GM23248 (cell line): ENCODE measurements around the gene XIAP. TPM values are rescaled to one million over a fixed set of nuclear protein-coding genes. Genes with fewer than 3 reads are reported as not detected.
"Not testable (repeated sequence)": the region's sequence is repeated elsewhere in the genome, so short reads cannot be mapped to it uniquely, and the experiment has no call there.

ENCODE experiments used
- DNase-seq: peaks from one replicate; pipeline ENCODE4 v3.0.0-alpha.2; 2015
- H2AFZ ChIP-seq: fragments of 200-600 bp; sonication (generic); 2 replicates; pipeline ENCODE4 v1.6.1; 2016; ENCODE audit warnings: antibody characterized with exemption
- H3F3A ChIP-seq: fragments of 200-600 bp; sonication (generic); 2 replicates; pipeline ENCODE4 v1.6.1; 2016; ENCODE audit warnings: mild to moderate bottlenecking, antibody characterized with exemption, mixed run types; ENCODE audit not compliant: insufficient read depth
- H3K27ac ChIP-seq: fragments of 200-600 bp; sonication (generic); 2 replicates; pipeline ENCODE4 v1.5.1; 2016; ENCODE audit warnings: mild to moderate bottlenecking
- H3K27me3 ChIP-seq: fragments of 200-600 bp; sonication (generic); replicated peaks from 2 replicates; pipeline ENCODE4 v1.6.1; 2016; ENCODE audit warnings: mild to moderate bottlenecking; ENCODE audit not compliant: insufficient read depth
- H3K36me3 ChIP-seq: fragments of 200-600 bp; sonication (generic); 2 replicates; pipeline ENCODE4 v1.6.1; 2016; ENCODE audit warnings: low read depth, mild to moderate bottlenecking
- H3K4me1 ChIP-seq: fragments of 200-600 bp; sonication (generic); 2 replicates; pipeline ENCODE4 v1.6.1; 2016; ENCODE audit warnings: mild to moderate bottlenecking; ENCODE audit not compliant: insufficient read depth
- H3K4me2 ChIP-seq: fragments of 200-600 bp; sonication (generic); one replicate; pipeline ENCODE4 v1.6.1; 2016; ENCODE audit warnings: mild to moderate bottlenecking; ENCODE audit not compliant: unreplicated experiment
- H3K4me3 ChIP-seq: fragments of 200-600 bp; sonication (generic); 2 replicates; pipeline ENCODE4 v1.5.1; 2016; ENCODE audit warnings: mild to moderate bottlenecking
- H3K79me2 ChIP-seq: fragments of 200-600 bp; sonication (generic); 2 replicates; pipeline ENCODE4 v1.6.1; 2016; ENCODE audit warnings: mild to moderate bottlenecking; ENCODE audit not compliant: insufficient read depth
- H3K9ac ChIP-seq: fragments of 200-600 bp; sonication (generic); 2 replicates; pipeline ENCODE4 v1.6.1; 2016; ENCODE audit warnings: mild to moderate bottlenecking
- H3K9me2 ChIP-seq: fragments of 200-600 bp; sonication (generic); 2 replicates; pipeline ENCODE4 v1.6.1; 2016; ENCODE audit warnings: mixed run types, mild to moderate bottlenecking, moderate library complexity; ENCODE audit not compliant: insufficient read depth
- H3K9me3 ChIP-seq: fragments of 200-600 bp; sonication (generic); one replicate; pipeline ENCODE4 v1.6.1; 2017; ENCODE audit warnings: low read depth
- H4K20me1 ChIP-seq: fragments of 200-600 bp; sonication (generic); 2 replicates; pipeline ENCODE4 v1.6.0; 2016; ENCODE audit not compliant: insufficient read depth
- EZH2 ChIP-seq: fragments of 200-600 bp; sonication (generic); IDR thresholded peaks from 2 replicates; pipeline ENCODE4 v1.6.1; 2018; ENCODE audit warnings: antibody characterized with exemption, mild to moderate bottlenecking; ENCODE audit not compliant: insufficient read depth, poor library complexity, severe bottlenecking
- EZH2phosphoT487 ChIP-seq: fragments of 200-600 bp; sonication (generic); IDR thresholded peaks from 2 replicates; pipeline ENCODE4 v1.6.1; 2018; ENCODE audit warnings: antibody characterized with exemption, moderate library complexity, mild to moderate bottlenecking, low read depth; ENCODE audit not compliant: insufficient read depth
- WGBS, 2 experiments: methylation state at CpG; one replicate each; pipeline ENCODE4 v1.1.6; 2015 to 2017; ENCODE audit warnings: low lambda C conversion rate in 2 of 2, low coverage in 1 of 2; ENCODE audit errors: missing lambda C conversion rate in 2 of 2; 5-methylcytosine and 5-hydroxymethylcytosine counted together
- in situ Hi-C: fragments of 300-500 bp; cut with MboI; formaldehyde crosslinking; loops from 2 replicates; pipeline ENCODE4 v1.15.0; 2020
- polyA plus RNA-seq: library from polyadenylated mRNA; unstranded; fragments of >200 nt; fragmentation: Nextera tagmentation; extraction: Ambion mirVana; gene quantifications from 2 replicates; pipeline ENCODE4 v1.2.1, GENCODE V29; 2016
- total RNA-seq: library from RNA; depleted of rRNA; stranded (reverse); fragments of >200 nt; shearing (Covaris generic); gene quantifications from 2 replicates; pipeline ENCODE4 v1.2.3, GENCODE V29; 2014

The XIAP gene
- total and polyA plus RNA-seq, 2 experiments from 2014 or later, result 17.3 to 19.7 TPM

- peak; percentile 48 for DNase-seq
- H3K4me1 ChIP-seq, result no peaks in the 10 kb centered on the region
- no peaks in the 10 kb centered on the region for H3K9me2 ChIP-seq
- no peaks in the 10 kb centered on the region for H4K20me1 ChIP-seq
- peaks cover 74% of the 10 kb centered on the region for H3K79me2 ChIP-seq
- in situ Hi-C loops, result no loop called here
- no peak overlapping the region for H3K9ac ChIP-seq
- H3K27me3 ChIP-seq, result no peaks in the 10 kb centered on the region
- no peaks in the 10 kb centered on the region for H3K36me3 ChIP-seq
- H3K27ac ChIP-seq, result no peak overlapping the region
- no peaks in the 10 kb centered on the region for H3K9me3 ChIP-seq
- H3K4me2 ChIP-seq, result no peak overlapping the region
- TF ChIP-seq EZH2phosphoT487, result no peak
- no peak for TF ChIP-seq EZH2
- H3K4me3 ChIP-seq, result no peak overlapping the region
- H3F3A ChIP-seq, result 0 out of 2 replicates have a peak, but pooled peaks cover 4% of the 10 kb centered on the region
- no peak overlapping the region for H2AFZ ChIP-seq
These were observed 25.1 kb downstream of the XIAP start for GRCh38 chrX:123884809-123885408.

GRCh38 chrX:123899701-123900100, 39.8 kb downstream of the XIAP start:
- H3K4me3 ChIP-seq, result no peak overlapping the region
- H3K9ac ChIP-seq, result no peak overlapping the region
- H3K27ac ChIP-seq, result no peak overlapping the region
- H3K4me2 ChIP-seq, result no peak overlapping the region
- no peak for TF ChIP-seq EZH2
- no peak for TF ChIP-seq EZH2phosphoT487
- H3K4me1 ChIP-seq, result no peaks in the 10 kb centered on the region
- WGBS, 2 experiments, result 96 to 98% methylated on average over 3 of the region's 3 CpGs
- H3F3A ChIP-seq, result no peaks in the 10 kb centered on the region
- no peaks in the 10 kb centered on the region for H3K9me3 ChIP-seq
- H3K36me3 ChIP-seq, result 0 out of 2 replicates have a peak, but pooled peaks cover 4% of the 10 kb centered on the region
- in situ Hi-C loops, result no loop called here
- DNase-seq, result peak; percentile 53
- no peaks in the 10 kb centered on the region for H3K9me2 ChIP-seq
- H2AFZ ChIP-seq, result no peak overlapping the region
- H3K79me2 ChIP-seq, result no peaks in the 10 kb centered on the region
- H3K27me3 ChIP-seq, result no peaks in the 10 kb centered on the region
- H4K20me1 ChIP-seq, result no peaks in the 10 kb centered on the region

- H3K9me2 ChIP-seq, H3K9me3 ChIP-seq, H3K27me3 ChIP-seq, DNase-seq, H3F3A ChIP-seq, H3K9ac ChIP-seq, H3K4me1 ChIP-seq, H3K27ac ChIP-seq, H3K4me3 ChIP-seq, H3K79me2 ChIP-seq, H3K36me3 ChIP-seq, H4K20me1 ChIP-seq, H3K4me2 ChIP-seq, in situ Hi-C loops, H2AFZ ChIP-seq: not testable (repeated sequence)
- 99 to 100% methylated on average over 6 to 7 of the region's 7 CpGs for WGBS, 2 experiments
These were observed 43.4 kb downstream of the XIAP start for GRCh38 chrX:123903261-123903660.

- H3K9ac ChIP-seq, result no peak overlapping the region
- TF ChIP-seq EZH2 (no peak), EZH2phosphoT487 (no peak)
These were observed 45.5 kb downstream of the XIAP start for GRCh38 chrX:123905332-123905731.

More at GRCh38 chrX:123905332-123905731, 45.5 kb downstream of the XIAP start:
- Histone ChIP-seq H3K36me3 (no peaks in the 10 kb centered on the region), H4K20me1 (no peaks in the 10 kb centered on the region), H3K4me3 (no peak overlapping the region), H3K27me3 (no peaks in the 10 kb centered on the region), H3K4me2 (no peak overlapping the region), H3K27ac (no peak overlapping the region), H3K79me2 (no peaks in the 10 kb centered on the region), H3K9me2 (no peaks in the 10 kb centered on the region), H3K4me1 (no peaks in the 10 kb centered on the region), H3K9me3 (no peaks in the 10 kb centered on the region), H2AFZ (no peak overlapping the region), H3F3A (no peaks in the 10 kb centered on the region)
- DNase-seq, result no peak
- 65 to 72% methylated on average over 2 of the region's 2 CpGs for WGBS, 2 experiments
- in situ Hi-C loops, result no loop called here
